HepG2 (cell line): ENCODE measurements around the gene SHC1. TPM values are rescaled to one million over a fixed set of nuclear protein-coding genes. Genes with fewer than 3 reads are reported as not detected.

Experiments
- CCDC6 ChIP-seq: sonication (generic); formaldehyde crosslinking; IDR thresholded peaks from 2 replicates; pipeline ENCODE4 v1.8.1; 2022; ENCODE audit warnings: mild to moderate bottlenecking, missing genetic modification reagents, moderate library complexity
- E2F5 ChIP-seq: sonication (generic); formaldehyde crosslinking; conservative IDR thresholded peaks from 2 replicates; pipeline ENCODE4 v1.4.0; 2020; ENCODE audit warnings: missing genetic modification reagents
- FOSL1 ChIP-seq: sonication (generic); formaldehyde crosslinking; IDR thresholded peaks from 2 replicates; pipeline ENCODE4 v1.9.0; 2021; ENCODE audit warnings: missing genetic modification reagents, borderline replicate concordance
- HMG20A ChIP-seq: IDR thresholded peaks from 2 replicates; pipeline ENCODE4 v1.6.1; 2016; ENCODE audit warnings: borderline replicate concordance
- HMG20B ChIP-seq: conservative IDR thresholded peaks from 2 replicates; pipeline ENCODE4 v1.6.1; 2016; ENCODE audit warnings: missing genetic modification reagents, missing compliant biosample characterization
- HNF1B ChIP-seq: sonication (generic); formaldehyde crosslinking; IDR thresholded peaks from 2 replicates; pipeline ENCODE4 v1.5.1; 2020; ENCODE audit warnings: mild to moderate bottlenecking, moderate library complexity, missing genetic modification reagents
- HOXA7 ChIP-seq: sonication (generic); formaldehyde crosslinking; IDR thresholded peaks from 2 replicates; pipeline ENCODE4 v1.8.1; 2022; ENCODE audit warnings: mild to moderate bottlenecking, missing genetic modification reagents, moderate library complexity
- JUNB ChIP-seq: sonication (generic); formaldehyde crosslinking; IDR thresholded peaks from 2 replicates; pipeline ENCODE4 v1.8.0; 2022; ENCODE audit warnings: missing genetic modification reagents, mild to moderate bottlenecking, borderline replicate concordance
- KDM3A ChIP-seq: IDR thresholded peaks from 2 replicates; pipeline ENCODE4 v1.6.1; 2018; ENCODE audit warnings: low read depth, missing compliant biosample characterization
- PRDM10 ChIP-seq: sonication (generic); formaldehyde crosslinking; IDR thresholded peaks from 2 replicates; pipeline ENCODE4 v1.4.0; 2020; ENCODE audit warnings: low read depth, missing genetic modification reagents
- PREB ChIP-seq: sonication (generic); formaldehyde crosslinking; IDR thresholded peaks from 2 replicates; pipeline ENCODE4 v1.4.0; 2020; ENCODE audit warnings: missing genetic modification reagents
- RBM22 ChIP-seq: fragments of 200-400 bp; formaldehyde crosslinking; optimal IDR thresholded peaks from 2 replicates; pipeline ENCODE3; 2017; ENCODE audit warnings: mild to moderate bottlenecking, low read length, moderate library complexity
- SMAD3 ChIP-seq: sonication (generic); formaldehyde crosslinking; IDR thresholded peaks from 2 replicates; pipeline ENCODE4 v1.4.0; 2020; ENCODE audit warnings: missing genetic modification reagents
- SOX6 ChIP-seq, 2 experiments: fragments of 450-650 bp in 1 of 2; sonication (generic) in 1 of 2; formaldehyde crosslinking in 1 of 2; IDR thresholded peaks; 2 replicates each; pipeline versions ENCODE4 v1.4.0 to v1.6.1; 2017 to 2020; ENCODE audit warnings: antibody characterized with exemption in 1 of 2, mild to moderate bottlenecking in 1 of 2, missing genetic modification reagents in 1 of 2
- SP1 ChIP-seq, 2 experiments: fragments of 450-650 bp in 1 of 2; sonication (generic) in 1 of 2; formaldehyde crosslinking in 1 of 2; IDR thresholded peaks; 2 replicates each; pipeline versions ENCODE4 v1.4.0 to v1.6.1; 2016 to 2020; ENCODE audit warnings: missing genetic modification reagents in 1 of 2
- SRY ChIP-seq: sonication (generic); formaldehyde crosslinking; IDR thresholded peaks from 2 replicates; pipeline ENCODE4 v1.8.0; 2022; ENCODE audit warnings: mild to moderate bottlenecking, missing genetic modification reagents
- TBX3 ChIP-seq: fragments of 450-650 bp; IDR thresholded peaks from 2 replicates; pipeline ENCODE4 v1.6.1; 2017; ENCODE audit warnings: antibody characterized with exemption, mild to moderate bottlenecking, inconsistent platforms, borderline replicate concordance
- ZNF292 ChIP-seq: sonication (generic); formaldehyde crosslinking; IDR thresholded peaks from 2 replicates; pipeline ENCODE4 v1.8.1; 2022; ENCODE audit warnings: mild to moderate bottlenecking, low read depth, missing genetic modification reagents, borderline replicate concordance
- ZNF414 ChIP-seq: sonication (generic); formaldehyde crosslinking; IDR thresholded peaks from 2 replicates; pipeline ENCODE4 v1.5.0; 2020; ENCODE audit warnings: missing genetic modification reagents
- ZNF678 ChIP-seq: sonication (generic); formaldehyde crosslinking; IDR thresholded peaks from 2 replicates; pipeline ENCODE4 v1.4.0; 2020; ENCODE audit warnings: mild to moderate bottlenecking, missing genetic modification reagents
- ZSCAN21 ChIP-seq: sonication (generic); formaldehyde crosslinking; IDR thresholded peaks from 2 replicates; pipeline ENCODE4 v1.8.0; 2022; ENCODE audit warnings: mild to moderate bottlenecking, missing genetic modification reagents, moderate library complexity, borderline replicate concordance
- polyA plus RNA-seq, 8 experiments: library from polyadenylated mRNA; depleted of rRNA in 3 of 8; stranded (reverse) in 7 of 8; unstranded in 1 of 8; fragments of >200 nt; fragmentation: Illumina TruSeq in 4 of 8; extraction: Trizol in 4 of 8; gene quantifications; 2 replicates each; pipeline versions ENCODE4 v1.2.1 to v1.2.3, GENCODE V29; 2011 to 2016; ENCODE audit warnings: low read depth in 4 of 8, missing spikeins in 1 of 8, mixed read lengths in 1 of 8; ENCODE audit not compliant: insufficient read depth in 1 of 8
- total RNA-seq, 5 experiments: library from RNA; depleted of rRNA; stranded (reverse); fragments of >200 nt; fragmentation: Illumina TruSeq; extraction: Trizol; gene quantifications; 2 replicates each; pipeline ENCODE4 v1.2.3, GENCODE V29; 2016; ENCODE audit warnings: low read depth in 1 of 5

SHC1 gene
- total and polyA plus RNA-seq, 2 of the 13 experiments (the other 11 are each of a cell fraction or from before 2014, with no cell fraction given), result 52.0 to 137 TPM

- TF ChIP-seq PRDM10 (CRISPR knock-in tag), result no peak; the same call in none of the 2 replicates
- TF ChIP-seq ZSCAN21, result 0 out of 2 replicates have a peak, but pooled peaks have one; percentile 17
- no peak for TF ChIP-seq KDM3A (CRISPR knock-in tag)
- no peak for TF ChIP-seq PREB (CRISPR knock-in tag)
- TF ChIP-seq HOXA7 (CRISPR knock-in tag), result no peak
- TF ChIP-seq SMAD3 (CRISPR knock-in tag), result no peak; the same call in 1 of the 2 replicates
- peak; percentile 82; the same call in 1 of the 2 replicates for TF ChIP-seq TBX3
- TF ChIP-seq SP1 (IDR thresholded peaks at IDR 0.05), result no peak
- TF ChIP-seq SP1 (CRISPR knock-in tag; IDR thresholded peaks at IDR 0.05), result peak; percentile 66
- TF ChIP-seq ZNF678 (CRISPR knock-in tag), result no peak
- TF ChIP-seq HMG20B, result no peak
- no peak for TF ChIP-seq ZNF414 (CRISPR knock-in tag)
- TF ChIP-seq JUNB (CRISPR knock-in tag), result no peak
- TF ChIP-seq HNF1B (CRISPR knock-in tag), result peak; percentile 72; the same call in 1 of the 2 replicates
- no peak for TF ChIP-seq HMG20A (CRISPR knock-in tag)
- no peak for TF ChIP-seq SRY (CRISPR knock-in tag)
- TF ChIP-seq CCDC6 (CRISPR knock-in tag), result no peak
- TF ChIP-seq ZNF292 (CRISPR knock-in tag), result no peak
- TF ChIP-seq SOX6 (IDR thresholded peaks at IDR 0.05), result no peak
- TF ChIP-seq SOX6 (CRISPR knock-in tag; IDR thresholded peaks at IDR 0.05), result peak; percentile 75
- TF ChIP-seq RBM22, result no peak
- TF ChIP-seq E2F5 (CRISPR knock-in tag), result peak; percentile 89
- TF ChIP-seq FOSL1 (CRISPR knock-in tag), result no peak
Observed at GRCh38 chr1:154982897-154983648, 12.5 kb upstream of the SHC1 start, which contains the start of gene FLAD1 (continued).
